Lower leg skin (tissue), 3 donors: ENCODE results near the gene CR1L.

ENCODE experiments used
- CTCF ChIP-seq, 3 donors: fragments of 450-650 bp; IDR thresholded peaks; one replicate each; pipeline ENCODE4 v1.5.1; 2016; ENCODE audit warnings: antibody characterized with exemption in 3 of 3, mild to moderate bottlenecking in 3 of 3, moderate library complexity in 2 of 3
- POLR2A ChIP-seq, 2 donors: fragments of 450-650 bp; IDR thresholded peaks; one replicate each; pipeline ENCODE4 v1.6.1; 2016 to 2017; ENCODE audit warnings: antibody characterized with exemption in 2 of 2, mild to moderate bottlenecking in 1 of 2, moderate library complexity in 1 of 2

- no peak for TF ChIP-seq CTCF (IDR thresholded peaks at IDR 0.05)
- no peak for TF ChIP-seq POLR2A (IDR thresholded peaks at IDR 0.05)
Observed at GRCh38 chr1:207745285-207745684, 100.4 kb downstream of the CR1L start.
